OCI-LY3 (cell line): Measurements from ENCODE around the gene OR56A4.

Experiments used
- H2AFZ ChIP-seq: fragments of 200-600, 300-600 bp; shearing (Covaris generic); 2 replicates; pipeline ENCODE4 v1.6.0; 2014; ENCODE audit warnings: antibody characterized with exemption, low read depth, low read length
- H3K27ac ChIP-seq: fragments of 200-600, 300-600 bp; sonication (generic); 2 replicates; pipeline ENCODE4 v1.5.1; 2014; ENCODE audit warnings: mild to moderate bottlenecking, low read length, moderate library complexity, mixed read lengths
- H3K27me3 ChIP-seq: fragments of 200-600, 300-600 bp; sonication (generic); 2 replicates; pipeline ENCODE4 v1.6.1; 2014; ENCODE audit warnings: low read depth, low read length, mixed read lengths
- H3K36me3 ChIP-seq: fragments of 200-600, 300-600 bp; sonication (generic); replicated peaks from 2 replicates; pipeline ENCODE3; 2014; ENCODE audit warnings: low read depth, low read length, mixed read lengths
- H3K4me1 ChIP-seq: fragments of 300-600, 200-600 bp; sonication (generic); 2 replicates; pipeline ENCODE4 v1.6.1; 2014; ENCODE audit warnings: low read length, mixed read lengths
- H3K4me2 ChIP-seq: fragments of 200-600, 300-600 bp; sonication (generic); 2 replicates; pipeline ENCODE4 v1.6.1; 2014; ENCODE audit warnings: low read length, mixed read lengths
- H3K4me3 ChIP-seq: fragments of 300-600, 200-600 bp; sonication (generic); 2 replicates; pipeline ENCODE4 v1.5.1; 2014; ENCODE audit warnings: antibody characterized with exemption, mild to moderate bottlenecking, low read length, moderate library complexity
- H3K79me2 ChIP-seq: fragments of 300-600, 200-600 bp; shearing (Covaris generic); 2 replicates; pipeline ENCODE4 v1.6.1; 2014; ENCODE audit warnings: mild to moderate bottlenecking, low read length, mixed read lengths
- H3K9ac ChIP-seq: fragments of 300-600, 200-600 bp; shearing (Covaris generic); 2 replicates; pipeline ENCODE4 v1.6.0; 2014; ENCODE audit warnings: mild to moderate bottlenecking, low read length, moderate library complexity
- H3K9me3 ChIP-seq: fragments of 200-600, 300-600 bp; shearing (Covaris generic); 2 replicates; pipeline ENCODE4 v1.6.1; 2014; ENCODE audit warnings: low read length, mixed read lengths; ENCODE audit not compliant: insufficient read depth
- H4K20me1 ChIP-seq: fragments of 200-600, 300-600 bp; sonication (generic); 2 replicates; pipeline ENCODE4 v1.6.1; 2016; ENCODE audit warnings: low read length, mixed read lengths; ENCODE audit not compliant: insufficient read depth
- EZH2phosphoT487 ChIP-seq: fragments of 200-600 bp; shearing (Covaris generic); IDR thresholded peaks from 2 replicates; pipeline ENCODE4 v1.6.1; 2018; ENCODE audit warnings: antibody characterized with exemption, mixed run types, low read depth
- TF ChIP-seq, protein P1 (sequence below): fragments of 200-600, 300-600 bp; sonication (generic); IDR thresholded peaks from 2 replicates; pipeline ENCODE4 v1.5.1; 2014; ENCODE audit warnings: antibody characterized with exemption, low read length, low read depth

OR56A4 gene

DNA sequence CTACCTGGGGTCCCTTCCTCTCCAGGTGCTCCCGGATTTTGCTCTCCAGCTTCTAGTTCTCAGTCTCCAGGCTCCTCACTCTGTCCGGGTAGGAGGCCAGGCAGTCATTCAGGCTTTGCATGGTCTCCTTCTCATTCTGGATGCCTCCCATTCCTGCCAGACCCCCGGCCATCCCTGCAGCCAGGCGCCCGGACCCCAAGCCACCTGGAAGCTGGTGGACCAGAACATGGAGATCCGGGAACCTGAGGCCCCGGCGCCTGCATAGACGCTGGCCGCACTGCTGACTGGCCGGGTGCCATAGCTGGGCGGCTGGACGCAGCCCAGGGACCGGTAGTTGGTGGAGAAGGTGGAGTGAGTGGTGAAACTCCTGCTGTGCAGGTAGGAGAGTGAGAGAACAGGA is 12.0 kb downstream of the OR56A4 start:
- Histone ChIP-seq H3K79me2 (no peaks in the 10 kb centered on the region), H3K9me3 (no peaks in the 10 kb centered on the region), H3K27ac (no peak overlapping the region), H3K4me1 (no peaks in the 10 kb centered on the region), H3K4me2 (no peak overlapping the region), H4K20me1 (no peaks in the 10 kb centered on the region), H3K9ac (no peak overlapping the region), H2AFZ (no peak overlapping the region), H3K27me3 (peaks cover 16% of the 10 kb centered on the region; the same call in 1 of the 2 replicates), H3K4me3 (no peak overlapping the region), H3K36me3 (no peaks in the 10 kb centered on the region)
- TF ChIP-seq, protein P1, sequence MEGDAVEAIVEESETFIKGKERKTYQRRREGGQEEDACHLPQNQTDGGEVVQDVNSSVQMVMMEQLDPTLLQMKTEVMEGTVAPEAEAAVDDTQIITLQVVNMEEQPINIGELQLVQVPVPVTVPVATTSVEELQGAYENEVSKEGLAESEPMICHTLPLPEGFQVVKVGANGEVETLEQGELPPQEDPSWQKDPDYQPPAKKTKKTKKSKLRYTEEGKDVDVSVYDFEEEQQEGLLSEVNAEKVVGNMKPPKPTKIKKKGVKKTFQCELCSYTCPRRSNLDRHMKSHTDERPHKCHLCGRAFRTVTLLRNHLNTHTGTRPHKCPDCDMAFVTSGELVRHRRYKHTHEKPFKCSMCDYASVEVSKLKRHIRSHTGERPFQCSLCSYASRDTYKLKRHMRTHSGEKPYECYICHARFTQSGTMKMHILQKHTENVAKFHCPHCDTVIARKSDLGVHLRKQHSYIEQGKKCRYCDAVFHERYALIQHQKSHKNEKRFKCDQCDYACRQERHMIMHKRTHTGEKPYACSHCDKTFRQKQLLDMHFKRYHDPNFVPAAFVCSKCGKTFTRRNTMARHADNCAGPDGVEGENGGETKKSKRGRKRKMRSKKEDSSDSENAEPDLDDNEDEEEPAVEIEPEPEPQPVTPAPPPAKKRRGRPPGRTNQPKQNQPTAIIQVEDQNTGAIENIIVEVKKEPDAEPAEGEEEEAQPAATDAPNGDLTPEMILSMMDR = no peak
- TF ChIP-seq EZH2phosphoT487 = no peak

DNA sequence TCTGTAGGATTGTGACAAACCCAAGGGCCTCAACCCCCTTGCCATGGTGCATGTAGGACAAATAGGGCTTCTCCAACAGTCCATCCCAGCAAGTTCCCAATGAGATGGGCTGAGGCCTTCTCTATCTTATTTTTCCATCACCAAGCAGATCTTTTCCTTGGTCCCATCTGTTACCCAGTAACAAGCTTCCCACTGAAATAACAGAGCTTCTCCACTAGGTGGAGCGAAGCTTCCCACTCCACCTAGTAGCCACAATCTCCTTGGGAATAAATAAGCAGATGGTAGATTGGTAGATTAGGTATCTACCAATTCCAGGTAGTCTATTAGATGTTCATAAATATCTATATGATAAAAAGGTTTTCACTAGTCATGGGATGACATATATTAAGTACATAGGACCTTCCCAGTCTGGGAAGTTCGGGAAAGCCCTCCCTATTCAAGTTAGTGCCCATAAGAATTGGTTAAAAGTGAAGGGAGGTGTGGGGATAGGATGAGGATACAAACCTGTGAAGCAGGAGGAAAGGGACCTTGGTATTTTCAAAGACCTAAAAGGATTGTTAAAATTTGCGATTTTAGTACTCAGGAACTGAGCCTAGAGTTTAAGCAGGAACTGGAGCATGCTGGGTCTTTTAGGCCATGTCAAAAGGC is 14.0 kb downstream of the OR56A4 start:
- Histone ChIP-seq H3K79me2 (no peaks in the 10 kb centered on the region), H3K4me3 (no peak overlapping the region), H3K27me3 (peaks cover 7% of the 10 kb centered on the region; the same call in 1 of the 2 replicates), H3K9me3 (no peaks in the 10 kb centered on the region), H3K4me2 (no peak overlapping the region), H3K9ac (no peak overlapping the region), H3K36me3 (no peaks in the 10 kb centered on the region), H2AFZ (no peak overlapping the region), H3K27ac (no peak overlapping the region), H4K20me1 (no peaks in the 10 kb centered on the region), H3K4me1 (no peaks in the 10 kb centered on the region)
- no peak for TF ChIP-seq EZH2phosphoT487
- TF ChIP-seq, protein P1 = peak; percentile 54

DNA sequence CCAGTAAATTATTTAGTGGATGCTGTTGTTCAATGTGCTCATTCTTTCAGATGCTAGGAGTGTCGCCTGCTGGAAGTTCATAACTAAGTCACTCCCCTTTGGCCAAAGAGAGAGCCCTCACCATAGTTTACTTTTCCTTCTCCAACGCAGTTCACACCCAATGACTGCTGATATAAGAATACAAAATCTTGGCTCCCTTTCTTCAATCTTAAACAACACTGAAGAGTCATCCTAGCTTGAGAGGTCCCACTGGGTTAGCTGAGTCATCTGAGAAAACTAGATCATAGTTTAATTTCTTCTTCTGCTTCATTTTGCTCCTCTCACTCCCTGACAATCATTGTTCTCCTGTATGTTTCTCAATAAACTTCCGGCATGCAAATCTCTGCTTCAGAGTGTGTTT is 14.6 kb downstream of the OR56A4 start:
- no peak for TF ChIP-seq EZH2phosphoT487
- TF ChIP-seq, protein P1 = no peak
- H2AFZ ChIP-seq = no peak overlapping the region
- H3K27ac ChIP-seq = no peak overlapping the region
- H3K79me2 ChIP-seq = no peaks in the 10 kb centered on the region
- no peaks in the 10 kb centered on the region for H4K20me1 ChIP-seq
- no peak overlapping the region for H3K9ac ChIP-seq
- H3K27me3 ChIP-seq = peaks cover 7% of the 10 kb centered on the region; the same call in 1 of the 2 replicates
- H3K9me3 ChIP-seq = no peaks in the 10 kb centered on the region
- no peaks in the 10 kb centered on the region for H3K4me1 ChIP-seq
- H3K4me2 ChIP-seq = no peak overlapping the region
- H3K4me3 ChIP-seq = no peak overlapping the region
- no peaks in the 10 kb centered on the region for H3K36me3 ChIP-seq

DNA sequence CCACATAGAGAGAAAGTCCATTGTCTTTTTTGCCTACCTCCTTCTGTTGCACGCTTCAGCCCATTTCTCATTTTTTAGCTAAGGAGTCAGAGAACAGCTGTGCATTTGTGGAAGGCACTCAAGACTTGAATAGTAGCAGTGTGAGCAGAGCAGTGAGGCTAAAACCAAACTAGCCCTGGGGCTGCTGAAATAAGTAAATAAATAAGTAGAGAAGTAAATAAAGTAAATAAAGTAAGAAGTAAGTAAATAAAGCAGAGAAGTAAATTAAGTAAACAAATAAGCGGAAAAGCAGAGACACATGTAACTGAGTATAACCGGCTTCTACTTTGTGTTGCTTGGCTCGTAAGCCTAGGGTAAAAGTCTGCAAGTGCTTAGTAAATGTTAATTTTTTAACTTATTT is 17.5 kb downstream of the OR56A4 start:
- H3K9me3 ChIP-seq = no peaks in the 10 kb centered on the region
- H3K9ac ChIP-seq = no peak overlapping the region
- no peaks in the 10 kb centered on the region for H3K79me2 ChIP-seq
- no peaks in the 10 kb centered on the region for H3K4me1 ChIP-seq
- no peaks in the 10 kb centered on the region for H3K36me3 ChIP-seq
- H3K4me2 ChIP-seq = no peak overlapping the region
- no peak overlapping the region for H2AFZ ChIP-seq
- peaks cover 10% of the 10 kb centered on the region; the same call in 1 of the 2 replicates for H3K27me3 ChIP-seq
- no peaks in the 10 kb centered on the region for H4K20me1 ChIP-seq
- TF ChIP-seq, protein P1 = no peak
- no peak for TF ChIP-seq EZH2phosphoT487
- H3K4me3 ChIP-seq = no peak overlapping the region
- no peak overlapping the region for H3K27ac ChIP-seq
